HL-60 (cell line): ENCODE measurements around the gene GABARAPL2.

ENCODE experiments used
- DNase-seq, 2 experiments: peaks; one replicate each; pipeline ENCODE4 v3.0.0-alpha.2; 2010 to 2020; ENCODE audit warnings: low read depth in 1 of 2, low spot score in 1 of 2
- H3K27ac ChIP-seq: fragments of 250-450 bp; sonication (Bioruptor Pico); replicated peaks from 2 replicates; pipeline ENCODE4 v1.5.1; 2020; ENCODE audit warnings: mild to moderate bottlenecking, moderate library complexity
- H3K27me3 ChIP-seq: fragments of 250-450 bp; sonication (Bioruptor Pico); 2 replicates; pipeline ENCODE4 v1.5.1; 2021; ENCODE audit warnings: mild to moderate bottlenecking, moderate library complexity; ENCODE audit not compliant: insufficient read depth, poor library complexity, severe bottlenecking
- H3K4me3 ChIP-seq: replicated peaks from 2 replicates; pipeline ENCODE4 v1.5.1; 2011; ENCODE audit warnings: mild to moderate bottlenecking, control low read depth, low read length; ENCODE audit not compliant: insufficient read depth
- CTCF ChIP-seq: IDR thresholded peaks from one replicate; pipeline ENCODE4 v1.5.1; 2011; ENCODE audit warnings: low read length, control low read depth, inconsistent platforms; ENCODE audit not compliant: insufficient read depth
- GABPA ChIP-seq: IDR thresholded peaks from 2 replicates; pipeline ENCODE4 v1.6.1; 2012; ENCODE audit warnings: low read depth
- POLR2AphosphoS5 ChIP-seq: IDR thresholded peaks from 2 replicates; pipeline ENCODE4 v1.6.1; 2012; ENCODE audit warnings: low read depth
- REST ChIP-seq: IDR thresholded peaks from 2 replicates; pipeline ENCODE4 v1.6.1; 2012; ENCODE audit warnings: low read depth; ENCODE audit not compliant: insufficient replicate concordance
- SPI1 ChIP-seq: IDR thresholded peaks from 2 replicates; pipeline ENCODE4 v1.6.1; 2012; ENCODE audit warnings: low read depth, mild to moderate bottlenecking, borderline replicate concordance

Gene GABARAPL2

GRCh38 chr16:75614066-75614897 is 48.1 kb downstream of the GABARAPL2 start:
- DNase-seq: no peak
- no peak for TF ChIP-seq CTCF
- no peak for TF ChIP-seq POLR2AphosphoS5
- TF ChIP-seq GABPA: no peak
- no peak for TF ChIP-seq SPI1
- no peak for TF ChIP-seq REST
- no peak overlapping the region for H3K4me3 ChIP-seq
- H3K27me3 ChIP-seq: no peaks in the 10 kb centered on the region
- no peak overlapping the region for H3K27ac ChIP-seq

GRCh38 chr16:75615619-75616018 is 49.4 kb downstream of the GABARAPL2 start:
- Histone ChIP-seq H3K27me3 (no peaks in the 10 kb centered on the region), H3K27ac (no peak overlapping the region), H3K4me3 (no peak overlapping the region)
- TF ChIP-seq REST (no peak), POLR2AphosphoS5 (no peak), GABPA (no peak)
- DNase-seq: no peak

GRCh38 chr16:75616521-75617010 is 50.4 kb downstream of the GABARAPL2 start:
- TF ChIP-seq POLR2AphosphoS5 (no peak), GABPA (no peak), CTCF (no peak), SPI1 (no peak), REST (no peak)
- Histone ChIP-seq H3K27ac (no peak overlapping the region), H3K4me3 (no peak overlapping the region), H3K27me3 (no peaks in the 10 kb centered on the region)
- no peak for DNase-seq
